NT2/D1 (cell line): ENCODE data around the gene NOL3.

Source experiments
- DNase-seq: peaks from one replicate; pipeline ENCODE4 v3.0.0-alpha.2; 2011; ENCODE audit warnings: low read depth, low spot score
- H3K27me3 ChIP-seq: 2 replicates; pipeline ENCODE4 v1.6.0; 2011; ENCODE audit warnings: mild to moderate bottlenecking; ENCODE audit not compliant: insufficient read length, insufficient read depth
- H3K36me3 ChIP-seq: 2 replicates; pipeline ENCODE4 v1.6.1; 2011; ENCODE audit warnings: mild to moderate bottlenecking, low read length, mixed read lengths; ENCODE audit not compliant: insufficient read depth, insufficient read length
- H3K4me1 ChIP-seq: 2 replicates; pipeline ENCODE4 v1.5.1; 2011; ENCODE audit not compliant: insufficient read depth, insufficient read length
- H3K4me3 ChIP-seq: 2 replicates; pipeline ENCODE4 v1.5.1; 2011; ENCODE audit warnings: low read depth; ENCODE audit not compliant: insufficient read length
- H3K9ac ChIP-seq: 2 replicates; pipeline ENCODE4 v1.6.0; 2011; ENCODE audit warnings: low read depth; ENCODE audit not compliant: insufficient read length
- H3K9me3 ChIP-seq: 2 replicates; pipeline ENCODE4 v1.5.1; 2011; ENCODE audit warnings: mild to moderate bottlenecking, low read length; ENCODE audit not compliant: insufficient read depth
- SUZ12 ChIP-seq: IDR thresholded peaks from 2 replicates; pipeline ENCODE4 v1.6.1; 2011; ENCODE audit not compliant: insufficient read length, insufficient read depth; ENCODE audit errors: extremely low read depth
- YY1 ChIP-seq: IDR thresholded peaks from 2 replicates; pipeline ENCODE4 v1.6.1; 2011; ENCODE audit not compliant: insufficient read length, insufficient read depth
- ZNF274 ChIP-seq: IDR thresholded peaks from 2 replicates; pipeline ENCODE4 v1.6.1; 2011; ENCODE audit warnings: mild to moderate bottlenecking, low read depth, low read length

The NOL3 gene

GRCh38 chr16:67202956-67203493 is 32.7 kb downstream of the NOL3 start:
- peaks cover 67% of the 10 kb centered on the region for H3K36me3 ChIP-seq
- no peak overlapping the region for H3K4me3 ChIP-seq
- H3K4me1 ChIP-seq, result peaks cover 16% of the 10 kb centered on the region

GRCh38 chr16:67204076-67204475 is 33.7 kb downstream of the NOL3 start:
- TF ChIP-seq ZNF274, result no peak
- TF ChIP-seq SUZ12, result no peak
- no peak for TF ChIP-seq YY1
- H3K4me3 ChIP-seq, result no peak overlapping the region
- no peaks in the 10 kb centered on the region for H3K9me3 ChIP-seq
- H3K36me3 ChIP-seq, result peaks cover 58% of the 10 kb centered on the region
- H3K27me3 ChIP-seq, result no peaks in the 10 kb centered on the region
- peaks cover 20% of the 10 kb centered on the region for H3K4me1 ChIP-seq
- H3K9ac ChIP-seq, result no peak overlapping the region
- no peak for DNase-seq

More at GRCh38 chr16:67202956-67203493, 32.7 kb downstream of the NOL3 start:
- no peak for DNase-seq
- H3K9me3 ChIP-seq, result no peaks in the 10 kb centered on the region
- no peaks in the 10 kb centered on the region for H3K27me3 ChIP-seq
- TF ChIP-seq ZNF274 (no peak), SUZ12 (no peak)
- no peak overlapping the region for H3K9ac ChIP-seq

GRCh38 chr16:67206129-67206837 is 35.9 kb downstream of the NOL3 start:
- Histone ChIP-seq H3K27me3 (no peaks in the 10 kb centered on the region), H3K4me1 (peaks cover 25% of the 10 kb centered on the region), H3K9me3 (no peaks in the 10 kb centered on the region), H3K9ac (peak overlapping the region; percentile 21), H3K36me3 (peaks cover 40% of the 10 kb centered on the region), H3K4me3 (no peak overlapping the region)
- DNase-seq, result no peak
- no peak for TF ChIP-seq YY1
- no peak for TF ChIP-seq ZNF274
- TF ChIP-seq SUZ12, result no peak

GRCh38 chr16:67206838-67207248 is 36.5 kb downstream of the NOL3 start:
- H3K4me3 ChIP-seq, result no peak overlapping the region
- no peak overlapping the region for H3K9ac ChIP-seq
- no peaks in the 10 kb centered on the region for H3K27me3 ChIP-seq
- peaks cover 35% of the 10 kb centered on the region for H3K36me3 ChIP-seq
- TF ChIP-seq SUZ12, result no peak
- TF ChIP-seq YY1, result no peak
- no peak for TF ChIP-seq ZNF274
- DNase-seq, result no peak
- peaks cover 25% of the 10 kb centered on the region for H3K4me1 ChIP-seq
- no peaks in the 10 kb centered on the region for H3K9me3 ChIP-seq

- Histone ChIP-seq H3K4me3 (no peak overlapping the region), H3K9ac (peak overlapping the region; percentile 44), H3K4me1 (peaks cover 25% of the 10 kb centered on the region), H3K27me3 (no peaks in the 10 kb centered on the region), H3K9me3 (no peaks in the 10 kb centered on the region), H3K36me3 (peaks cover 28% of the 10 kb centered on the region)
- TF ChIP-seq ZNF274, result no peak
- no peak for TF ChIP-seq YY1
- no peak for TF ChIP-seq SUZ12
- DNase-seq, result no peak
Observed at GRCh38 chr16:67207249-67208091, 37.1 kb downstream of the NOL3 start.

GRCh38 chr16:67208154-67208896 is 38.0 kb downstream of the NOL3 start:
- TF ChIP-seq ZNF274, result no peak
- no peak for TF ChIP-seq SUZ12
- no peak for TF ChIP-seq YY1
- Histone ChIP-seq H3K36me3 (peaks cover 20% of the 10 kb centered on the region), H3K9ac (peak overlapping the region; percentile 44), H3K4me1 (peaks cover 25% of the 10 kb centered on the region), H3K9me3 (no peaks in the 10 kb centered on the region), H3K27me3 (no peaks in the 10 kb centered on the region), H3K4me3 (no peak overlapping the region)
- no peak for DNase-seq

GRCh38 chr16:67209565-67209964 is 39.2 kb downstream of the NOL3 start:
- no peaks in the 10 kb centered on the region for H3K9me3 ChIP-seq
- no peak for TF ChIP-seq ZNF274
- no peak for TF ChIP-seq YY1
- TF ChIP-seq SUZ12, result no peak
- no peak for DNase-seq
- no peak overlapping the region for H3K9ac ChIP-seq
- no peak overlapping the region for H3K4me3 ChIP-seq
- H3K27me3 ChIP-seq, result no peaks in the 10 kb centered on the region
- peaks cover 25% of the 10 kb centered on the region for H3K4me1 ChIP-seq
- H3K36me3 ChIP-seq, result peaks cover 9% of the 10 kb centered on the region
